Measurements from ENCODE around the gene AGTPBP1.

AGTPBP1 gene

GRCh38 chr9:85524531-85524930 lies 217.2 kb downstream of the AGTPBP1 start:
- Histone ChIP-seq H3K4me1 (ENCODE audit: low read depth, poor library complexity, severe bottlenecking) (no peaks in the 10 kb centered on the region), H3K9ac (no peak overlapping the region), H3K27ac (no peak overlapping the region), H3K4me3 (IDR thresholded peaks at IDR 0.05; ENCODE audit: insufficient read depth, low read depth, low read length) (no peak overlapping the region), H4K20me1 (ENCODE audit: insufficient read depth) (no peaks in the 10 kb centered on the region), H3K79me2 (ENCODE audit: insufficient read depth, low read depth) (no peaks in the 10 kb centered on the region), H3K36me3 (ENCODE audit: insufficient read depth) (no peaks in the 10 kb centered on the region), H3K27me3 (ENCODE audit: insufficient read depth, low read depth) (no peaks in the 10 kb centered on the region), H3K4me2 (no peak overlapping the region), H2AFZ (ENCODE audit: low read depth) (no peak overlapping the region)
- TF ChIP-seq, protein P1, sequence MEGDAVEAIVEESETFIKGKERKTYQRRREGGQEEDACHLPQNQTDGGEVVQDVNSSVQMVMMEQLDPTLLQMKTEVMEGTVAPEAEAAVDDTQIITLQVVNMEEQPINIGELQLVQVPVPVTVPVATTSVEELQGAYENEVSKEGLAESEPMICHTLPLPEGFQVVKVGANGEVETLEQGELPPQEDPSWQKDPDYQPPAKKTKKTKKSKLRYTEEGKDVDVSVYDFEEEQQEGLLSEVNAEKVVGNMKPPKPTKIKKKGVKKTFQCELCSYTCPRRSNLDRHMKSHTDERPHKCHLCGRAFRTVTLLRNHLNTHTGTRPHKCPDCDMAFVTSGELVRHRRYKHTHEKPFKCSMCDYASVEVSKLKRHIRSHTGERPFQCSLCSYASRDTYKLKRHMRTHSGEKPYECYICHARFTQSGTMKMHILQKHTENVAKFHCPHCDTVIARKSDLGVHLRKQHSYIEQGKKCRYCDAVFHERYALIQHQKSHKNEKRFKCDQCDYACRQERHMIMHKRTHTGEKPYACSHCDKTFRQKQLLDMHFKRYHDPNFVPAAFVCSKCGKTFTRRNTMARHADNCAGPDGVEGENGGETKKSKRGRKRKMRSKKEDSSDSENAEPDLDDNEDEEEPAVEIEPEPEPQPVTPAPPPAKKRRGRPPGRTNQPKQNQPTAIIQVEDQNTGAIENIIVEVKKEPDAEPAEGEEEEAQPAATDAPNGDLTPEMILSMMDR (conservative IDR thresholded peaks at IDR 0.05; ENCODE audit: low read depth, low read length), result no peak

- Histone ChIP-seq H3K79me2 (ENCODE audit: insufficient read depth, low read depth) (no peaks in the 10 kb centered on the region), H3K4me2 (no peak overlapping the region), H3K36me3 (ENCODE audit: insufficient read depth) (no peaks in the 10 kb centered on the region), H3K4me3 (IDR thresholded peaks at IDR 0.05; ENCODE audit: insufficient read depth, low read depth, low read length) (no peak overlapping the region), H3K27ac (no peak overlapping the region), H3K9ac (no peak overlapping the region), H3K27me3 (ENCODE audit: insufficient read depth, low read depth) (no peaks in the 10 kb centered on the region), H2AFZ (ENCODE audit: low read depth) (no peak overlapping the region), H4K20me1 (ENCODE audit: insufficient read depth) (no peaks in the 10 kb centered on the region), H3K4me1 (ENCODE audit: low read depth, poor library complexity, severe bottlenecking) (no peaks in the 10 kb centered on the region)
- TF ChIP-seq, protein P1 (conservative IDR thresholded peaks at IDR 0.05; ENCODE audit: low read depth, low read length), result no peak
Observed at GRCh38 chr9:85523202-85523601, 218.6 kb downstream of the AGTPBP1 start.

GRCh38 chr9:85522459-85523092 lies 219.2 kb downstream of the AGTPBP1 start:
- no peak overlapping the region for H3K4me2 ChIP-seq
- H4K20me1 ChIP-seq (ENCODE audit: insufficient read depth), result no peaks in the 10 kb centered on the region
- no peak overlapping the region for H2AFZ ChIP-seq (ENCODE audit: low read depth)
- H3K79me2 ChIP-seq (ENCODE audit: insufficient read depth, low read depth), result no peaks in the 10 kb centered on the region
- no peak overlapping the region for H3K27ac ChIP-seq
- no peak overlapping the region for H3K9ac ChIP-seq
- H3K4me1 ChIP-seq (ENCODE audit: low read depth, poor library complexity, severe bottlenecking), result no peaks in the 10 kb centered on the region
- TF ChIP-seq, protein P1 (conservative IDR thresholded peaks at IDR 0.05; ENCODE audit: low read depth, low read length), result no peak
- H3K27me3 ChIP-seq (ENCODE audit: insufficient read depth, low read depth), result no peaks in the 10 kb centered on the region
- no peak overlapping the region for H3K4me3 ChIP-seq (IDR thresholded peaks at IDR 0.05; ENCODE audit: insufficient read depth, low read depth, low read length)
- H3K36me3 ChIP-seq (ENCODE audit: insufficient read depth), result no peaks in the 10 kb centered on the region

- Histone ChIP-seq H3K36me3 (ENCODE audit: insufficient read depth) (no peaks in the 10 kb centered on the region), H3K9ac (no peak overlapping the region), H3K4me1 (ENCODE audit: low read depth, poor library complexity, severe bottlenecking) (no peaks in the 10 kb centered on the region), H3K4me3 (IDR thresholded peaks at IDR 0.05; ENCODE audit: insufficient read depth, low read depth, low read length) (no peak overlapping the region), H3K27ac (no peak overlapping the region), H3K79me2 (ENCODE audit: insufficient read depth, low read depth) (no peaks in the 10 kb centered on the region), H4K20me1 (ENCODE audit: insufficient read depth) (no peaks in the 10 kb centered on the region), H3K27me3 (ENCODE audit: insufficient read depth, low read depth) (no peaks in the 10 kb centered on the region), H2AFZ (ENCODE audit: low read depth) (no peak overlapping the region), H3K4me2 (no peak overlapping the region)
- TF ChIP-seq, protein P1 (conservative IDR thresholded peaks at IDR 0.05; ENCODE audit: low read depth, low read length), result no peak
Observed at GRCh38 chr9:85521371-85522197, 220.2 kb downstream of the AGTPBP1 start.
